OCI-LY7 (cell line): ENCODE results near the gene KCMF1. TPM values are rescaled to one million over a fixed set of nuclear protein-coding genes. Genes with fewer than 3 reads are reported as not detected.

Source experiments
- BruUV-seq: library from RNA; stranded (reverse); fragments of 400-500 nt; replicated peaks from 2 replicates; lab custom pipeline; 2021; lab: Mats Ljungman, UMichigan
- CTCF ChIA-PET: fragments of 300-600 bp; sonication (Branson Sonifier 250); formaldehyde crosslinking; loops from one replicate; lab custom pipeline; 2022; ENCODE audit warnings: antibody characterized with exemption; ENCODE audit not compliant: unreplicated experiment; lab: Charles Lee
- POLR2A ChIA-PET: fragments of 300-600 bp; sonication (Branson Sonifier 250); formaldehyde crosslinking; loops from one replicate; lab custom pipeline; 2022; ENCODE audit warnings: antibody characterized with exemption; lab: Charles Lee
- DNase-seq: peaks from one replicate; pipeline ENCODE4 v3.0.0-alpha.2; 2015; ENCODE audit warnings: low spot score
- H2AFZ ChIP-seq: fragments of 200-600 bp; sonication (generic), shearing (Covaris generic); 2 replicates; pipeline ENCODE4 v1.6.1; 2014; ENCODE audit warnings: mild to moderate bottlenecking, antibody characterized with exemption, low read length, moderate library complexity
- H3K27ac ChIP-seq: fragments of 200-600 bp; sonication (generic); 2 replicates; pipeline ENCODE4 v1.5.1; 2014; ENCODE audit warnings: mixed run types, low read depth, mild to moderate bottlenecking, moderate library complexity, low read length, inconsistent platforms; ENCODE audit not compliant: poor library complexity, severe bottlenecking
- H3K36me3 ChIP-seq: fragments of 200-600 bp; sonication (generic); 2 replicates; pipeline ENCODE4 v1.6.1; 2014; ENCODE audit warnings: mild to moderate bottlenecking, antibody characterized with exemption, low read length, moderate library complexity, mixed read lengths; ENCODE audit not compliant: insufficient read depth
- H3K4me1 ChIP-seq: fragments of 200-600 bp; sonication (generic); 2 replicates; pipeline ENCODE4 v1.5.1; 2014; ENCODE audit warnings: mild to moderate bottlenecking, low read length; ENCODE audit not compliant: insufficient read depth, poor library complexity, severe bottlenecking
- H3K4me2 ChIP-seq: fragments of 200-600 bp; sonication (generic); 2 replicates; pipeline ENCODE4 v1.6.1; 2014; ENCODE audit warnings: mild to moderate bottlenecking, low read length
- H3K4me3 ChIP-seq: fragments of 200-600 bp; sonication (generic); 2 replicates; pipeline ENCODE4 v1.5.1; 2014; ENCODE audit warnings: mild to moderate bottlenecking, low read depth, low read length; ENCODE audit not compliant: poor library complexity, severe bottlenecking
- H3K79me2 ChIP-seq: fragments of 200-600 bp; sonication (generic); 2 replicates; pipeline ENCODE4 v1.6.1; 2016; ENCODE audit warnings: low read depth, mild to moderate bottlenecking, low read length, moderate library complexity, mixed read lengths; ENCODE audit not compliant: insufficient read depth
- H3K9me2 ChIP-seq: fragments of 200-600 bp; sonication (generic); 2 replicates; pipeline ENCODE4 v1.6.1; 2016; ENCODE audit warnings: mild to moderate bottlenecking, low read length, mixed read lengths; ENCODE audit not compliant: insufficient read depth
- H3K9me3 ChIP-seq: fragments of 200-600 bp; sonication (generic); 2 replicates; pipeline ENCODE4 v1.6.1; 2014; ENCODE audit warnings: mild to moderate bottlenecking, mixed run types, low read length, mixed read lengths
- H4K20me1 ChIP-seq: fragments of 200-600 bp; sonication (generic); 2 replicates; pipeline ENCODE4 v1.6.1; 2014; ENCODE audit warnings: mild to moderate bottlenecking, antibody characterized with exemption, low read length, moderate library complexity, mixed read lengths; ENCODE audit not compliant: insufficient read depth
- EZH2phosphoT487 ChIP-seq: fragments of 200-600 bp; sonication (generic); IDR thresholded peaks from 2 replicates; pipeline ENCODE4 v1.6.1; 2018; ENCODE audit warnings: low read depth, borderline replicate concordance, mild to moderate bottlenecking, mixed run types, antibody characterized with exemption, low read length, moderate library complexity, mixed read lengths
- intact Hi-C: fragments of 100-400 bp; cut with micrococcal nuclease; formaldehyde crosslinking; loops from one replicate; pipeline ENCODE4 v1.10.0; 2022; ENCODE audit not compliant: unreplicated experiment
- total RNA-seq, 2 experiments: library from RNA; depleted of rRNA in 1 of 2; stranded (reverse); fragments of >200 nt in 1 of 2; shearing (Covaris generic) in 1 of 2; gene quantifications; 2 replicates each; pipeline ENCODE4 v1.2.3, GENCODE V29; 2014 to 2022
- TF ChIP-seq, protein P1 (sequence below): fragments of 200-600 bp; sonication (generic); conservative IDR thresholded peaks from 2 replicates; pipeline ENCODE4 v1.5.1; 2014; ENCODE audit warnings: mild to moderate bottlenecking, antibody characterized with exemption, low read length, moderate library complexity, mixed read lengths

The KCMF1 gene
- total RNA-seq, 2 experiments from 2014 or later, result 42.2 to 95.1 TPM

DNA sequence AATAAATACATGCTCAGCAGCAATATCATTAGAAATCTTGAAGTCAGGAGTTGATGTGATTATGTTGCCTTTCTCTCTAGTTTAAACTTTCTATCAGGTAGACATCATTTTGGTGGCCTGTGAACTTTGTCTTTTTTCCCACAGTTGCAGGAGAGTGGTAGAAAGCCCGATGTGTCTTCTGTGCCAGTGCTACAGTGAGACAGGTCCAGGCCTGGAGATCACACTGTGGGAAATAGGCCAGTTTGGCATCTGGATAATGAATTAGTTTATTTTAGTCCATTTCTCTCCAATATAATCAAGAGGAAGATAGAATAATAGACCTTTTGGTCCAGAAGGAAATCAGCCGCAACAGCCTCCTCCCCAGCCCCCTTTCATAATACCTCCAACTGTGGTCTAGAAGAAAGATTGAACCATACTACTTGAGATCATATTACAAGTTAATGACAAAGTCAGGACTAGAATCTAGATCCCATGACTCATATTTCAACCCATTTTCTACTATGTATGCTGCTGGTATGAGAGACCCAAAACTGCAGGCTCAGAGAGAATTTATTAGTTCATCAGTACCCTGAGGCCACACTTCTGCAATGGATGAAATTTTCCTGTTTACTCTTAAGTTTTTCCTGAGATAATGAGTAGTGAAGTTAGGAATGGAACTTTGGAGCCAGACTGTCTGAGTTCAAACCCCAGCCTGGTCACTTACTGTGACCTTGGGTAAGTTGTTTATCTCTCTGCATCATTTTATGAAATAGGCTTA lies 20.6 kb downstream of the KCMF1 start:
- Histone ChIP-seq H3K9me3 (no peaks in the 10 kb centered on the region), H3K79me2 (peaks cover 97% of the 10 kb centered on the region), H2AFZ (no peak overlapping the region), H3K4me3 (no peak overlapping the region), H3K9me2 (no peaks in the 10 kb centered on the region), H4K20me1 (peaks cover 20% of the 10 kb centered on the region; the same call in 1 of the 2 replicates), H3K36me3 (peaks cover 11% of the 10 kb centered on the region; the same call in 1 of the 2 replicates), H3K4me2 (no peak overlapping the region), H3K27ac (no peak overlapping the region), H3K4me1 (no peaks in the 10 kb centered on the region)
- POLR2A ChIA-PET, result interaction anchor here (0.7 to 1.1 kb wide), 2 partner anchors 9 to 86 kb away, joined by 4 read pairs; no protein-coding TSS in a partner anchor
- TF ChIP-seq, protein P1, sequence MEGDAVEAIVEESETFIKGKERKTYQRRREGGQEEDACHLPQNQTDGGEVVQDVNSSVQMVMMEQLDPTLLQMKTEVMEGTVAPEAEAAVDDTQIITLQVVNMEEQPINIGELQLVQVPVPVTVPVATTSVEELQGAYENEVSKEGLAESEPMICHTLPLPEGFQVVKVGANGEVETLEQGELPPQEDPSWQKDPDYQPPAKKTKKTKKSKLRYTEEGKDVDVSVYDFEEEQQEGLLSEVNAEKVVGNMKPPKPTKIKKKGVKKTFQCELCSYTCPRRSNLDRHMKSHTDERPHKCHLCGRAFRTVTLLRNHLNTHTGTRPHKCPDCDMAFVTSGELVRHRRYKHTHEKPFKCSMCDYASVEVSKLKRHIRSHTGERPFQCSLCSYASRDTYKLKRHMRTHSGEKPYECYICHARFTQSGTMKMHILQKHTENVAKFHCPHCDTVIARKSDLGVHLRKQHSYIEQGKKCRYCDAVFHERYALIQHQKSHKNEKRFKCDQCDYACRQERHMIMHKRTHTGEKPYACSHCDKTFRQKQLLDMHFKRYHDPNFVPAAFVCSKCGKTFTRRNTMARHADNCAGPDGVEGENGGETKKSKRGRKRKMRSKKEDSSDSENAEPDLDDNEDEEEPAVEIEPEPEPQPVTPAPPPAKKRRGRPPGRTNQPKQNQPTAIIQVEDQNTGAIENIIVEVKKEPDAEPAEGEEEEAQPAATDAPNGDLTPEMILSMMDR, result no peak
- no peak for TF ChIP-seq EZH2phosphoT487
- intact Hi-C loops, result no loop called here
- CTCF ChIA-PET, result no interaction called here
- DNase-seq, result no peak
- BruUV-seq, result no TSS peak

DNA sequence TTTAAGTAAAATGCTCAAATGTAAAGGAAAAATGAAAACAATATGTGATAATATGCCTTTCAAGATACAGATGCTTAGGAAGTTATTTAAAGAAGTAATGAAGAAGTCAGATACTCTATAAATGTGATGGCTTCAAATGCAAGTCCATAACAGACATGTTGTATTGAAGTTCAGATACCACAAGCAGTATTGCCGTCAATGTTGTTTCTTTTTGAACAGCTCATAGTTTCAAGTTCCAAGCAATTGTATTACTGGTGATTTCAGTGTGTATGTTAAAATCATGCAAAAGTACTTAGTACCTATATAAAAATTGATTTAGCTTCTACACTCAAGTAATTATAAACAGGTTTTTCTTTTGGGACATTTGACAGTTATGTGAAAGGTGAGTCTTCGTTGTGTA lies 24.9 kb downstream of the KCMF1 start:
- BruUV-seq, result no TSS peak
- H3K4me2 ChIP-seq, result no peak overlapping the region
- H3K4me1 ChIP-seq, result peaks cover 8% of the 10 kb centered on the region
- intact Hi-C loops, result no loop called here
- peaks cover 94% of the 10 kb centered on the region for H3K79me2 ChIP-seq
- H3K4me3 ChIP-seq, result no peak overlapping the region
- peaks cover 25% of the 10 kb centered on the region for H4K20me1 ChIP-seq
- ChIA-PET CTCF (no interaction called here), POLR2A (interaction anchor here (0.8 kb wide), 1 partner anchor 12 kb away, joined by 4 read pairs; no protein-coding TSS in a partner anchor)
- H3K9me3 ChIP-seq, result no peaks in the 10 kb centered on the region
- H2AFZ ChIP-seq, result no peak overlapping the region
- H3K9me2 ChIP-seq, result no peaks in the 10 kb centered on the region
- TF ChIP-seq, protein P1, result no peak
- no peak for TF ChIP-seq EZH2phosphoT487
- H3K36me3 ChIP-seq, result peaks cover 21% of the 10 kb centered on the region
- DNase-seq, result no peak
- H3K27ac ChIP-seq, result no peak overlapping the region

DNA sequence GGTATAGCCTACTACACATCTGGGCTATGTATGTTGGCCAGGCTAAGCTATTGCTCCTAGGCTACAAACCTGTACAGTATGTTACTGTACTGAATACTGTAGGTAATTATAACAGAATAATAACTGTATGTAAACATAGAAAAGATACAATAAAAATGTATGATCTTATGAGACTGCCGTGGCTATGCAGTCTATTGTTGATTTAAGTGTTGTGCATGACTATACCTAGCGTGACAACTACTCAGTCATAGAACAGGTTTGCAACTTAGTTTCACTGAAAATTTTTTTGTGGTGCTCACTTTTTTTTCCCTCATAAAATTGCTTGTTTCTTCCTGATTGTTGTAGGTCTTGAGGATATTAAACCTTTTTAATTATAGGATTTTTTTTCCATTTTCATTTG lies 25.9 kb downstream of the KCMF1 start:
- Histone ChIP-seq H3K36me3 (peaks cover 28% of the 10 kb centered on the region), H4K20me1 (peaks cover 25% of the 10 kb centered on the region), H3K79me2 (peaks cover 94% of the 10 kb centered on the region), H3K9me2 (no peaks in the 10 kb centered on the region), H3K4me3 (no peak overlapping the region), H3K9me3 (no peaks in the 10 kb centered on the region), H2AFZ (no peak overlapping the region), H3K27ac (no peak overlapping the region), H3K4me1 (peaks cover 8% of the 10 kb centered on the region), H3K4me2 (no peak overlapping the region)
- no TSS peak for BruUV-seq
- intact Hi-C loops, result no loop called here
- DNase-seq, result no peak
- CTCF ChIA-PET, result no interaction called here
- TF ChIP-seq, protein P1, result no peak
- TF ChIP-seq EZH2phosphoT487, result no peak
- POLR2A ChIA-PET, result interaction anchor here (1.1 kb wide), 1 partner anchor 9 kb away, joined by 4 read pairs; no protein-coding TSS in a partner anchor
